ENCODE measurements around the gene HES7. TPM values are rescaled to one million over a fixed set of nuclear protein-coding genes. Genes with fewer than 3 reads are reported as not detected.

Gene HES7
- total RNA-seq, 1 experiment from 2014 or later, result 0.61 TPM

- POLR2A ChIA-PET, result interaction anchor here (0.7 to 2.1 kb wide), 2 partner anchors 8 to 290 kb away, joined by 5 to 7 read pairs; no protein-coding TSS in a partner anchor
Measured at GRCh38 chr17:8087075-8087951, 36.6 kb downstream of the HES7 start, which contains the start of gene ALOX12B. Gene ALOX12B (minus strand): TSS chr17:8087716. CDS start chr17:8087442, 274 bp downstream.

More at GRCh38 chr17:8087075-8087951, 36.6 kb downstream of the HES7 start, which contains the start of gene ALOX12B:
- no peak for DNase-seq (ENCODE audit: low read depth, low spot score)
- H3K9ac ChIP-seq (ENCODE audit: low read length), result no peak within 1 kb of the TSS
- CTCF ChIA-PET, result interaction anchor here (0.9 to 1.2 kb wide), 2 partner anchors 8 to 14 kb away, joined by 3 to 5 read pairs; no protein-coding TSS in a partner anchor
- H3K36me3 ChIP-seq (ENCODE audit: control insufficient read depth in 1 of 2, insufficient read depth in 2 of 2, low read length in 2 of 2), result no peaks in the 10 kb centered on the region
- no peak within 1 kb of the TSS for H2AFZ ChIP-seq (ENCODE audit: low read depth, low read length, poor library complexity, severe bottlenecking)
- H4K20me1 ChIP-seq (ENCODE audit: insufficient read depth), result no peaks in the 10 kb centered on the region
- no peaks in the 10 kb centered on the region for H3K79me2 ChIP-seq (ENCODE audit: insufficient read depth, low read length)
- no peaks in the 10 kb centered on the region for H3K9me2 ChIP-seq (ENCODE audit: insufficient read depth)
- H3K4me2 ChIP-seq (ENCODE audit: low read length), result no peak within 1 kb of the TSS
- peak within 1 kb of the TSS; percentile 26; the same call in 1 of the 2 replicates for H3K27ac ChIP-seq (ENCODE audit: low read depth, low read length)
- H3K27me3 ChIP-seq (ENCODE audit: insufficient read depth, low read length), result no peaks in the 10 kb centered on the region
- peak; percentile 28; the same call in 1 of the 2 replicates for ATAC-seq
- peaks cover 2 to 8% of the 10 kb centered on the region in 2 experiments; a peak in 2 of 4 replicates for H3K4me1 ChIP-seq (ENCODE audit: control insufficient read depth in 1 of 2, insufficient read depth in 2 of 2, low read length in 2 of 2)
- no peak within 1 kb of the TSS for H3K4me3 ChIP-seq (replicated peaks in 1 of 2; ENCODE audit: low read depth in 1 of 2, low read length in 2 of 2)
- BruUV-seq (replicated peaks), result no TSS peak
- intact Hi-C loops (cut with micrococcal nuclease), result no loop called here
- RAD21 ChIA-PET (ENCODE audit: low non-redundant PET in 1 of 2, low total read pairs in 2 of 2, uncharacterized antibody in 2 of 2, unreplicated experiment in 2 of 2), result no interaction called here
- H3K9me3 ChIP-seq (ENCODE audit: control insufficient read depth in 1 of 2, insufficient read depth in 1 of 2, low read depth in 1 of 2, low read length in 2 of 2), result no peaks in the 10 kb centered on the region
- TF ChIP-seq ZBTB33 (IDR thresholded peaks at IDR 0.05; ENCODE audit: extremely low read depth, insufficient replicate concordance, low read length), result no peak
- TF ChIP-seq CBX3 (IDR thresholded peaks at IDR 0.05; ENCODE audit: low read depth), result no peak
- no peak for TF ChIP-seq POLR2A (IDR thresholded peaks at IDR 0.05; ENCODE audit: borderline replicate concordance, extremely low read depth, insufficient read depth, insufficient read length)
- no peak for TF ChIP-seq EZH2 (IDR thresholded peaks at IDR 0.05)
- TF ChIP-seq TCF7L2 (IDR thresholded peaks at IDR 0.05; ENCODE audit: borderline replicate concordance, extremely low read depth, insufficient read depth, insufficient read length), result no peak
- no peak for TF ChIP-seq ATF3 (IDR thresholded peaks at IDR 0.05)
- no peak for TF ChIP-seq ZNF274 (IDR thresholded peaks at IDR 0.05; ENCODE audit: low read depth, low read length)
- no peak for TF ChIP-seq SP1 (IDR thresholded peaks at IDR 0.05; ENCODE audit: low read depth)
- no peak for TF ChIP-seq JUND (IDR thresholded peaks at IDR 0.05)
- no peak for TF ChIP-seq SIN3A (IDR thresholded peaks at IDR 0.05; ENCODE audit: low read depth)
- TF ChIP-seq YY1 (IDR thresholded peaks at IDR 0.05; ENCODE audit: extremely low read depth, insufficient replicate concordance, low read depth, low read length), result no peak
